Measurements from ENCODE around the gene CDC73. TPM values are rescaled to one million over a fixed set of nuclear protein-coding genes. Genes with fewer than 3 reads are reported as not detected.

Gene CDC73
- total and polyA plus RNA-seq, 7 donors = 5.3 to 30.1 (median 24.9) TPM

GRCh38 chr1:193259636-193260035, 137.8 kb downstream of the CDC73 start:
- Histone ChIP-seq H3K4me1 (no peaks in the 10 kb centered on the region), H3K9me3 (no peaks in the 10 kb centered on the region), H3K27me3 (ENCODE audit: insufficient read depth in 3 of 3, low read length in 2 of 3) (no peaks in the 10 kb centered on the region), H3K4me3 (no peak overlapping the region), H3K36me3 (ENCODE audit: insufficient read depth in 1 of 2, low read depth in 1 of 2) (peaks cover 4 to 10% of the 10 kb centered on the region in 2 donors), H3K27ac (no peak overlapping the region)
- intact Hi-C loops (cut with DNase I) = no loop called here
- WGBS, 3 donors = 89 to 97% (median 90%) methylated on average over 2 of the region's 2 CpGs
- DNase-seq (no peak), ATAC-seq (no peak)
- TF ChIP-seq, protein P1, sequence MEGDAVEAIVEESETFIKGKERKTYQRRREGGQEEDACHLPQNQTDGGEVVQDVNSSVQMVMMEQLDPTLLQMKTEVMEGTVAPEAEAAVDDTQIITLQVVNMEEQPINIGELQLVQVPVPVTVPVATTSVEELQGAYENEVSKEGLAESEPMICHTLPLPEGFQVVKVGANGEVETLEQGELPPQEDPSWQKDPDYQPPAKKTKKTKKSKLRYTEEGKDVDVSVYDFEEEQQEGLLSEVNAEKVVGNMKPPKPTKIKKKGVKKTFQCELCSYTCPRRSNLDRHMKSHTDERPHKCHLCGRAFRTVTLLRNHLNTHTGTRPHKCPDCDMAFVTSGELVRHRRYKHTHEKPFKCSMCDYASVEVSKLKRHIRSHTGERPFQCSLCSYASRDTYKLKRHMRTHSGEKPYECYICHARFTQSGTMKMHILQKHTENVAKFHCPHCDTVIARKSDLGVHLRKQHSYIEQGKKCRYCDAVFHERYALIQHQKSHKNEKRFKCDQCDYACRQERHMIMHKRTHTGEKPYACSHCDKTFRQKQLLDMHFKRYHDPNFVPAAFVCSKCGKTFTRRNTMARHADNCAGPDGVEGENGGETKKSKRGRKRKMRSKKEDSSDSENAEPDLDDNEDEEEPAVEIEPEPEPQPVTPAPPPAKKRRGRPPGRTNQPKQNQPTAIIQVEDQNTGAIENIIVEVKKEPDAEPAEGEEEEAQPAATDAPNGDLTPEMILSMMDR (IDR thresholded peaks at IDR 0.05) = no peak

GRCh38 chr1:193260056-193260745, 138.4 kb downstream of the CDC73 start:
- Histone ChIP-seq H3K27me3 (ENCODE audit: insufficient read depth in 3 of 3, low read length in 2 of 3) (no peaks in the 10 kb centered on the region), H3K36me3 (ENCODE audit: insufficient read depth in 1 of 2, low read depth in 1 of 2) (peaks cover 4 to 10% of the 10 kb centered on the region in 2 donors), H3K9me3 (no peaks in the 10 kb centered on the region), H3K4me1 (no peaks in the 10 kb centered on the region), H3K4me3 (no peak overlapping the region), H3K27ac (no peak overlapping the region)
- 73 to 75% (median 73%) methylated on average over 4 of the region's 4 CpGs for WGBS, 3 donors
- DNase-seq (no peak), ATAC-seq (no peak)
- TF ChIP-seq, protein P1 (IDR thresholded peaks at IDR 0.05) = no peak
- intact Hi-C loops (cut with DNase I) = no loop called here

GRCh38 chr1:193260896-193261295, 139.1 kb downstream of the CDC73 start:
- Histone ChIP-seq H3K27me3 (ENCODE audit: insufficient read depth in 3 of 3, low read length in 2 of 3) (no peaks in the 10 kb centered on the region), H3K4me1 (no peaks in the 10 kb centered on the region), H3K27ac (no peak overlapping the region), H3K9me3 (no peaks in the 10 kb centered on the region), H3K4me3 (no peak overlapping the region), H3K36me3 (ENCODE audit: insufficient read depth in 1 of 2, low read depth in 1 of 2) (peaks cover 4 to 10% of the 10 kb centered on the region in 2 donors)
- intact Hi-C loops (cut with DNase I) = no loop called here
- TF ChIP-seq, protein P1 (IDR thresholded peaks at IDR 0.05) = no peak
- ATAC-seq (no peak), DNase-seq (no peak)

DNA sequence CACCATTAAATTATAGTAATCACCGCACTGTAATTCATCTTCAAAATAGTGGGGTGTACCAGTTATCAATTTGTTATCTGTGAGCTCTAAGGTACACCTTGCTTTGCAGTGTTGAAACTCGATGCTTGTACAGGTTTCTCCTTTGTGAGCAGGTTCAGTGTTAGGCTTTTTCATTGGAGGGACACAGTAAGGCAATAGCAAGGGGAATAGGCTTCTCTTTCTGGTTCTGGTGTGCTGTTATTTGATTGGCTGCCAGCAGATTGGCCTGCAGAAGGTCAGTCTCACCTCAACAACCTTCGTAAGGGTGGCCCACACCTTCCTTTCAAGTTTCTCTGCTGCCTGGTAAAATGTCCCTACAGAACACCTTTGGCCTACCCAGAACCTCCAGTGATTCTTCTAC, 140.8 kb downstream of the CDC73 start:
- WGBS, 3 donors = 90 to 97% (median 93%) methylated on average over 3 of the region's 3 CpGs
- Histone ChIP-seq H3K9me3 (no peaks in the 10 kb centered on the region), H3K4me1 (no peaks in the 10 kb centered on the region), H3K27ac (no peak overlapping the region), H3K4me3 (no peak overlapping the region), H3K36me3 (ENCODE audit: insufficient read depth in 1 of 2, low read depth in 1 of 2) (peaks cover 4 to 10% of the 10 kb centered on the region in 2 donors), H3K27me3 (ENCODE audit: insufficient read depth in 3 of 3, low read length in 2 of 3) (no peaks in the 10 kb centered on the region)
- TF ChIP-seq, protein P1 (IDR thresholded peaks at IDR 0.05) = no peak
- ATAC-seq = no peak
- DNase-seq = no peak
- intact Hi-C loops (cut with DNase I) = no loop called here

Measured in psoas muscle (tissue), 8 donors.